HEK293T (cell line): Measurements from ENCODE around the gene ROPN1L.

Experiments used
- CTCF ChIA-PET: fragments of 350-600 bp; formaldehyde crosslinking; extraction: SDS; loops from one replicate; lab custom pipeline; 2021; ENCODE audit warnings: antibody characterized with exemption, inconsistent platforms; lab: Yijun Ruan, JAX
- POLR2A ChIA-PET: fragments of 350-600 bp; formaldehyde crosslinking; extraction: SDS; loops from one replicate; lab custom pipeline; 2020; ENCODE audit warnings: antibody characterized with exemption, inconsistent platforms; lab: Yijun Ruan, JAX
- DNase-seq: peaks from one replicate; pipeline ENCODE4 v3.0.0; 2012; ENCODE audit warnings: mixed read lengths; ENCODE audit errors: extremely low spot score
- ARNT ChIP-seq: fragments of 450-650 bp; IDR thresholded peaks from 2 replicates; pipeline ENCODE4 v1.6.1; 2017; ENCODE audit warnings: mild to moderate bottlenecking
- BHLHE40 ChIP-seq: fragments of 450-650 bp; IDR thresholded peaks from 2 replicates; pipeline ENCODE4 v1.6.1; 2016; ENCODE audit warnings: mild to moderate bottlenecking, moderate library complexity, borderline replicate concordance
- CTBP1 ChIP-seq: fragments of 450-650 bp; IDR thresholded peaks from 2 replicates; pipeline ENCODE4 v1.6.1; 2016; ENCODE audit warnings: borderline replicate concordance
- ELF4 ChIP-seq: fragments of 450-650 bp; IDR thresholded peaks from 2 replicates; pipeline ENCODE4 v1.6.1; 2017; ENCODE audit warnings: antibody characterized with exemption
- FOXA1 ChIP-seq: fragments of 450-650 bp; IDR thresholded peaks from 2 replicates; pipeline ENCODE4 v1.6.1; 2016; ENCODE audit warnings: mild to moderate bottlenecking
- FOXK2 ChIP-seq: fragments of 450-650 bp; IDR thresholded peaks from 2 replicates; pipeline ENCODE4 v1.6.1; 2016; ENCODE audit warnings: mild to moderate bottlenecking
- FOXM1 ChIP-seq: fragments of 450-650 bp; IDR thresholded peaks from 2 replicates; pipeline ENCODE4 v1.6.1; 2017; ENCODE audit warnings: mild to moderate bottlenecking, borderline replicate concordance
- HDGF ChIP-seq: fragments of 450-650 bp; IDR thresholded peaks from 2 replicates; pipeline ENCODE4 v1.6.1; 2017; ENCODE audit warnings: antibody characterized with exemption, borderline replicate concordance
- L3MBTL2 ChIP-seq: fragments of 450-650 bp; conservative IDR thresholded peaks from 2 replicates; pipeline ENCODE4 v1.6.1; 2016; ENCODE audit warnings: mild to moderate bottlenecking
- LEF1 ChIP-seq: fragments of 450-650 bp; IDR thresholded peaks from 2 replicates; pipeline ENCODE4 v1.6.1; 2017; ENCODE audit warnings: mild to moderate bottlenecking, borderline replicate concordance
- NFRKB ChIP-seq: fragments of 450-650 bp; IDR thresholded peaks from 2 replicates; pipeline ENCODE4 v1.6.1; 2016; ENCODE audit warnings: mild to moderate bottlenecking, moderate library complexity
- PKNOX1 ChIP-seq: fragments of 450-650 bp; IDR thresholded peaks from 2 replicates; pipeline ENCODE4 v1.6.1; 2016
- SP1 ChIP-seq: fragments of 450-650 bp; IDR thresholded peaks from 2 replicates; pipeline ENCODE4 v1.6.1; 2017
- SUZ12 ChIP-seq: fragments of 450-650 bp; IDR thresholded peaks from 2 replicates; pipeline ENCODE4 v1.6.1; 2016; ENCODE audit warnings: mild to moderate bottlenecking
- TARDBP ChIP-seq: fragments of 450-650 bp; IDR thresholded peaks from 2 replicates; pipeline ENCODE4 v1.6.1; 2016
- ZNF384 ChIP-seq: fragments of 450-650 bp; IDR thresholded peaks from 2 replicates; pipeline ENCODE4 v1.6.1; 2016

Gene ROPN1L

GRCh38 chr5:10465726-10466125, 24.0 kb downstream of the ROPN1L start:
- no peak for DNase-seq
- TF ChIP-seq BHLHE40 (no peak), ZNF384 (no peak), L3MBTL2 (no peak), ARNT (no peak), ELF4 (no peak)
- ChIA-PET CTCF (no interaction called here), POLR2A (no interaction called here)

DNA sequence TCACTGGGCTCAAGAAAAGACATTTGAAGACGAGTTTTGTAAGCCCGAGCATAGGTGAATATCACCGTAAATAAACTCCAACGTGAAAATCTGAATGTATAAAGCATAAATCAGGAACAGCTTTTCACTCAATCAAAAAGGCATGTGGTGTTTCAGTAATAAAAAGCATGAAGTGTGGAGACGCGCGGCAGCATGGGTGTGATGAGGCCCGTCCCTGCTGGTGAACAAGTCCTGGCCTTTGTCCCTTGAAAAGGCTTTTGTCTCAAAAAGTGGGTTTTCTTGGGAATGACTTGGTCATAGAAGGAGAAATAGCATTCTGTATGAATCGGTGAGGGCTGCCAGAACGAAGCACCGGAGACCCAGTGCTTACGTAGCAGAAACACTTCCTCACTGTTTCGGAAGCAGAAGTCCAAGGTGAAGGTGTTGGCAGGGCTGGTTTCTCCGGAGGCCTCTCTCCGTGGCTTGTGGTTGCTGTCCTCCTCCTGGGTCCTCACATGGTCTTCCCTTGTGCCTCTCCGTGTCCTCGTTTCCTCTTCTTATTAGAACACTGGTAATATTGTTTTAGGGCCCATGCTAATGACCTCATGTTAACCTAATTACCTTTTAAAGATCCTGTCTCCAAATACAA, 24.9 kb downstream of the ROPN1L start:
- TF ChIP-seq FOXK2 = no peak
- TF ChIP-seq SP1 = no peak
- CTCF ChIA-PET = no interaction called here
- POLR2A ChIA-PET = no interaction called here
- no peak for DNase-seq

GRCh38 chr5:10467281-10468198, 25.9 kb downstream of the ROPN1L start:
- ChIA-PET CTCF (interaction anchor here (0.5 to 1.1 kb wide), 3 partner anchors 31 to 160 kb away, joined by 3 read pairs; no protein-coding TSS in a partner anchor), POLR2A (interaction anchor here (1.6 kb wide), 1 partner anchor 25 kb away, joined by 4 read pairs; no protein-coding TSS in a partner anchor)
- DNase-seq = no peak
- no peak for TF ChIP-seq FOXK2
- TF ChIP-seq NFRKB = no peak
- no peak for TF ChIP-seq L3MBTL2
- TF ChIP-seq SUZ12 = no peak
- no peak for TF ChIP-seq LEF1

DNA sequence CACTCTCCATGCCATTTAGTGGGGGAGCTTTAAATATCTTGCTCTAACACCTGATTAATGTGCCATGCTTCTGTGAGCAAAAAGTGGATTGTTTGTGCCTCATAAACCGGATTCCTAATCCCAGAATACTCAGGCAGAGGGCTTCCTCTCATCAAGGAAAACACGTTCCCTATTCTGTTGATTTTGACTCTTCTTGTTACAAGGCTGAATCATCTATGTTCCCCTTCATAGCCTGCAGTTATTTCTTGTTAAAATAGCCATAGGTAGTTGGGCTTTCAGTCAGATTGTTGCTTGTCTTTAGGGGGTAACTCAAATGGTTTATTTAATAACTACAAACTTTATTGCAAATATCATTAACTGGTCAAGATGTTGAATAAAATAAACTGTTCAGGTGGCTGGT, 26.6 kb downstream of the ROPN1L start:
- ChIA-PET POLR2A (interaction anchor here (1.6 kb wide), 1 partner anchor 26 kb away, joined by 4 read pairs; no protein-coding TSS in a partner anchor), CTCF (interaction anchor here (0.8 kb wide), 1 partner anchor 30 kb away, joined by 3 read pairs; no protein-coding TSS in a partner anchor)
- no peak for DNase-seq
- no peak for TF ChIP-seq SP1
- no peak for TF ChIP-seq ELF4
- TF ChIP-seq SUZ12 = no peak
- no peak for TF ChIP-seq L3MBTL2
- TF ChIP-seq FOXK2 = no peak
- TF ChIP-seq TARDBP = no peak
- TF ChIP-seq BHLHE40 = no peak
- no peak for TF ChIP-seq FOXA1
- no peak for TF ChIP-seq HDGF
- no peak for TF ChIP-seq ARNT
- no peak for TF ChIP-seq ZNF384
- no peak for TF ChIP-seq NFRKB
- TF ChIP-seq FOXM1 = no peak
- no peak for TF ChIP-seq LEF1
- TF ChIP-seq CTBP1 = no peak

GRCh38 chr5:10469253-10470050, 27.8 kb downstream of the ROPN1L start:
- no peak for DNase-seq
- CTCF ChIA-PET = no interaction called here
- POLR2A ChIA-PET = no interaction called here
- TF ChIP-seq FOXM1 = no peak
- TF ChIP-seq NFRKB = no peak
- no peak for TF ChIP-seq ZNF384
- no peak for TF ChIP-seq FOXA1
- TF ChIP-seq HDGF = no peak

- DNase-seq = no peak
- TF ChIP-seq ARNT = no peak
- TF ChIP-seq FOXK2 = no peak
- no peak for TF ChIP-seq ZNF384
- no peak for TF ChIP-seq HDGF
- no peak for TF ChIP-seq CTBP1
- no peak for TF ChIP-seq NFRKB
- no peak for TF ChIP-seq FOXM1
- TF ChIP-seq TARDBP = no peak
- no peak for TF ChIP-seq SP1
- TF ChIP-seq LEF1 = no peak
- TF ChIP-seq L3MBTL2 = no peak
- TF ChIP-seq SUZ12 = no peak
- TF ChIP-seq PKNOX1 = no peak
- no peak for TF ChIP-seq BHLHE40
- no peak for TF ChIP-seq ELF4
- TF ChIP-seq FOXA1 = no peak
- POLR2A ChIA-PET = no interaction called here
- CTCF ChIA-PET = no interaction called here
Observed at GRCh38 chr5:10470669-10471068, 29.0 kb downstream of the ROPN1L start.

DNA sequence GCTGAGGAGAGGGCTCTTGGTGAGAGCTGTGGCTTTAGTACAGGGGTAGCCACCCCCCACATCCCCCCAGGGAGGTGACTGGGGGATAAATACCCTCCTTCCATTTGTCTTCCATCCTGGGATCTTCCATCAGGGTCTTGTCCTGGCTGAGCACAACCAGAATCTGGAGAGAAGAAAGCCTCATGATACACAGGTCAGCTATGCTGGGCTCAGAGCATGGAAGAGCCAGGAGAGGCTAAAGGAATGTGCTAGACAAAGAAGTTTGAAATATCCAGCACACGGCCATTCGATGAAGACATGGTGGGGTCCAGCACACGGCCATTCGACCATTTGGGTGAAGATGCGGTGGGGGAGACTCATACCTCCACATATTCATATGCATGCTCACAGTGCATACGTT, 30.0 kb downstream of the ROPN1L start:
- TF ChIP-seq SUZ12 (no peak), TARDBP (no peak), FOXK2 (no peak), CTBP1 (no peak), ZNF384 (no peak), L3MBTL2 (no peak), ARNT (no peak), FOXM1 (no peak), HDGF (no peak), SP1 (no peak), NFRKB (no peak), PKNOX1 (no peak), FOXA1 (no peak)
- POLR2A ChIA-PET = no interaction called here
- CTCF ChIA-PET = no interaction called here
- DNase-seq = no peak
